HUES6 (cell line): ENCODE results near the gene CTDSP2.

ENCODE experiments used
- H3K27ac ChIP-seq: 2 replicates; pipeline ENCODE4 v1.7.0; 2013; ENCODE audit warnings: low read depth, mild to moderate bottlenecking, low read length, inconsistent platforms
- H3K27me3 ChIP-seq: 2 replicates; pipeline ENCODE4 v1.6.1; 2013; ENCODE audit warnings: low read length; ENCODE audit not compliant: control insufficient read depth, insufficient read depth
- H3K36me3 ChIP-seq: 2 replicates; pipeline ENCODE4 v1.6.1; 2013; ENCODE audit warnings: low read length; ENCODE audit not compliant: control insufficient read depth, insufficient read depth
- H3K4me1 ChIP-seq: 2 replicates; pipeline ENCODE4 v1.6.1; 2013; ENCODE audit warnings: low read length; ENCODE audit not compliant: control insufficient read depth, insufficient read depth
- H3K4me3 ChIP-seq: 2 replicates; pipeline ENCODE4 v1.5.1; 2013; ENCODE audit warnings: low read depth, low read length
- H3K9ac ChIP-seq: one replicate; pipeline ENCODE4 v1.6.1; 2013; ENCODE audit warnings: mild to moderate bottlenecking, low read length
- H3K9me3 ChIP-seq: 2 replicates; pipeline ENCODE4 v1.6.1; 2013; ENCODE audit warnings: low read depth, low read length; ENCODE audit not compliant: control insufficient read depth, insufficient read depth

The CTDSP2 gene

GRCh38 chr12:57793920-57794319, 52.6 kb downstream of the CTDSP2 start:
- no peak overlapping the region for H3K9ac ChIP-seq
- no peak overlapping the region for H3K27ac ChIP-seq
- H3K36me3 ChIP-seq = peaks cover 76% of the 10 kb centered on the region
- H3K27me3 ChIP-seq = no peaks in the 10 kb centered on the region
- no peaks in the 10 kb centered on the region for H3K9me3 ChIP-seq
- H3K4me3 ChIP-seq = no peak overlapping the region
- H3K4me1 ChIP-seq = no peaks in the 10 kb centered on the region

DNA sequence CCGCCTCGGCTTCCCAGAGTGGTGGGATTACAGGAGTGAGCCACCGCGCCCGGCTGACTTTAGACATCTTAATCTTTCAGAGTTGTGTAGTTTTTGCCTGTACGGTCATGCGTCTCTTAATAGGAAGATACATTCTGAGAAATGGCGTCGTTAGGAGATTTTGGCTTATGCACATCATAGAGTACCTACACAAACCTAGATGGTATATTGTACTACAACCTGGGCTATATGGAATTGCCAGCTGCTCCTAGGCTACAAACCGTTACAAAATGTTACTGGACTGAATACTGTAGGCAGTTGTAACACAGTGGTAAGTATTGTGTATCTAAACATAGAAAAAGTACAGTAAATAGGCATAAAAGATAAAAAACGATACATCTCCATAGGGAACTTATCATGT, 62.7 kb downstream of the CTDSP2 start:
- no peak overlapping the region for H3K27ac ChIP-seq
- H3K4me1 ChIP-seq = no peaks in the 10 kb centered on the region
- no peaks in the 10 kb centered on the region for H3K9me3 ChIP-seq
- H3K36me3 ChIP-seq = peaks cover 39% of the 10 kb centered on the region
- no peak overlapping the region for H3K9ac ChIP-seq
- H3K4me3 ChIP-seq = 0 out of 2 replicates have a peak overlapping the region, but pooled peaks have one; percentile 16
- no peaks in the 10 kb centered on the region for H3K27me3 ChIP-seq

- H3K4me3 ChIP-seq = peak overlapping the region; percentile 86
- H3K9ac ChIP-seq = peak overlapping the region; percentile 81
- no peak overlapping the region for H3K27ac ChIP-seq
- H3K36me3 ChIP-seq = peaks cover 36% of the 10 kb centered on the region
- no peaks in the 10 kb centered on the region for H3K9me3 ChIP-seq
- H3K4me1 ChIP-seq = no peaks in the 10 kb centered on the region
- H3K27me3 ChIP-seq = no peaks in the 10 kb centered on the region
These were observed 63.1 kb downstream of the CTDSP2 start for GRCh38 chr12:57783466-57783801.

DNA sequence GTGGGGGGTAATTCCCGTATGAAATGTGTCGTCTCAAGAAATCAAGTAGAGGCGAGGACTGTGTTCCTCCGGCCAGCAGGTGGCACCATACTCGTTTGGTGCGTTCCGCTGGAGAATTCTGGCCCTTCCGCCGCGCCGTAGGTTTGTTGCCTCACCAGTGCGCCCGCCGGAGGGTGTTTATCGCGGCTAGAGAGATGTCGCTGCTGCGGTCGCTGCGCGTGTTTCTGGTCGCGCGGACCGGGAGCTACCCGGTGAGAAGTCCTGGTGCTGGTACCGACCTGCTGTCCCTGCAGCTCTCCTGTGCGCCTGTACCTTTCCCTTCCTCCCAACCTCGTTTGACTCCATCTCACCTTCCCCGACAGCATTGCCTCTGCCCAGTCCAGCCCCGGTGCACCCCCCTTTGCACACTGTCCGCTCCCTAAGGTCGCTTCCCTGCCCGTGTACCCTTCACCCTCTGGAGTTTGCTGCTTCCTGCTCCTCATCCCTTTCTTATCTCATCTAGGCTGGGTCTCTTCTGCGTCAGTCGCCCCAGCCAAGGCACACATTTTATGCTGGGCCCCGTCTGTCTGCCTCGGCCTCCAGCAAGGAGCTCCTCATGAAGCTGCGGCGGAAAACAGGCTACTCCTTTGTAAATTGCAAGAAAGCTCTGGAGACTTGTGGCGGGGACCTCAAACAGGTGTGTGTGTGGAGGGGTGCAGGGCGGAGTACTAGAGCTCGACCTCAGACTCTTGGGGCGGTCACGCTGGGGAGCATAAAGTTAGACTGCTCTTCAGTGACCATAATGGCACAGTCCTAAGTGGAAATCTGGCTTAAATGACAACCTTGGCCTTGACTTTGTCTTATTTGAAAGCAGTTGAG, 63.7 kb downstream of the CTDSP2 start, which contains the start of gene TSFM:
Gene TSFM (plus strand): TSS at position 180 of the 858 bp plus-strand sequence. CDS start 15 bp downstream, at position 195.
- H3K4me3 ChIP-seq = peak within 1 kb of the TSS; percentile 86
- H3K9me3 ChIP-seq = no peaks in the 10 kb centered on the region
- H3K4me1 ChIP-seq = no peaks in the 10 kb centered on the region
- H3K9ac ChIP-seq = peak within 1 kb of the TSS; percentile 81
- no peaks in the 10 kb centered on the region for H3K27me3 ChIP-seq
- H3K27ac ChIP-seq = no peak within 1 kb of the TSS
- peaks cover 32% of the 10 kb centered on the region for H3K36me3 ChIP-seq

- Histone ChIP-seq H3K9me3 (no peaks in the 10 kb centered on the region), H3K27me3 (no peaks in the 10 kb centered on the region), H3K4me3 (peak overlapping the region; percentile 86; the same call in 1 of the 2 replicates), H3K4me1 (no peaks in the 10 kb centered on the region), H3K27ac (no peak overlapping the region), H3K9ac (no peak overlapping the region), H3K36me3 (peaks cover 27% of the 10 kb centered on the region)
These were observed 64.3 kb downstream of the CTDSP2 start for GRCh38 chr12:57782243-57782607.

GRCh38 chr12:57781801-57782200, 64.7 kb downstream of the CTDSP2 start:
- no peaks in the 10 kb centered on the region for H3K9me3 ChIP-seq
- H3K9ac ChIP-seq = no peak overlapping the region
- no peaks in the 10 kb centered on the region for H3K27me3 ChIP-seq
- H3K27ac ChIP-seq = no peak overlapping the region
- no peak overlapping the region for H3K4me3 ChIP-seq
- H3K36me3 ChIP-seq = peaks cover 22% of the 10 kb centered on the region
- no peaks in the 10 kb centered on the region for H3K4me1 ChIP-seq

GRCh38 chr12:57781244-57781643, 65.3 kb downstream of the CTDSP2 start:
- H3K9ac ChIP-seq = no peak overlapping the region
- H3K4me1 ChIP-seq = no peaks in the 10 kb centered on the region
- no peak overlapping the region for H3K4me3 ChIP-seq
- H3K36me3 ChIP-seq = peaks cover 17% of the 10 kb centered on the region
- no peak overlapping the region for H3K27ac ChIP-seq
- no peaks in the 10 kb centered on the region for H3K9me3 ChIP-seq
- H3K27me3 ChIP-seq = no peaks in the 10 kb centered on the region

GRCh38 chr12:57780284-57780897, 66.1 kb downstream of the CTDSP2 start:
- no peak overlapping the region for H3K4me3 ChIP-seq
- no peak overlapping the region for H3K9ac ChIP-seq
- H3K36me3 ChIP-seq = peaks cover 8% of the 10 kb centered on the region
- no peaks in the 10 kb centered on the region for H3K27me3 ChIP-seq
- H3K4me1 ChIP-seq = no peaks in the 10 kb centered on the region
- no peak overlapping the region for H3K27ac ChIP-seq
- no peaks in the 10 kb centered on the region for H3K9me3 ChIP-seq

GRCh38 chr12:57779736-57780135, 66.8 kb downstream of the CTDSP2 start:
- peaks cover 5% of the 10 kb centered on the region; the same call in 1 of the 2 replicates for H3K36me3 ChIP-seq
- H3K4me3 ChIP-seq = no peak overlapping the region
- no peak overlapping the region for H3K9ac ChIP-seq
- H3K27ac ChIP-seq = no peak overlapping the region
- no peaks in the 10 kb centered on the region for H3K9me3 ChIP-seq
- no peaks in the 10 kb centered on the region for H3K27me3 ChIP-seq
- H3K4me1 ChIP-seq = no peaks in the 10 kb centered on the region

DNA sequence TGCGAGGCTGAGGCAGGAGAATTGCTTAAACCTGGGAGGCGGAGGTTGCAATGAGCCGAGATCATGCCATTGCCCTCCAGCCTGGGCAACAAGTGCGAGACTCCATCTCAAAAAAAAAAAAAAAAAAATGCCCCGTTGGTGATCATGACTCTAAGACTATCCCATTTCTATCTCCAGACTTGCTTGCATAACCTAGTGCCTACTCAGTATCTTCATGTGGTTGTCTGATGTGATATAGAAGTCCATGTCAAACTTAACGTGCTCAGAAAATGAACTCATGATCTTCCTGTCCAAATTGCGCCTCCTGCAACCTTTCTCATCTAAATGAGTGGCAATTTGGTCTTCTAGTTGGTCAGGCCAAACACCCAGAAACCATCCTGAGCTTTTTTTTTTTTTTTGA, 68.6 kb downstream of the CTDSP2 start:
- H3K9ac ChIP-seq = no peak overlapping the region
- no peaks in the 10 kb centered on the region for H3K36me3 ChIP-seq
- H3K4me3 ChIP-seq = no peak overlapping the region
- H3K27ac ChIP-seq = no peak overlapping the region
- no peaks in the 10 kb centered on the region for H3K27me3 ChIP-seq
- H3K4me1 ChIP-seq = no peaks in the 10 kb centered on the region
- no peaks in the 10 kb centered on the region for H3K9me3 ChIP-seq

DNA sequence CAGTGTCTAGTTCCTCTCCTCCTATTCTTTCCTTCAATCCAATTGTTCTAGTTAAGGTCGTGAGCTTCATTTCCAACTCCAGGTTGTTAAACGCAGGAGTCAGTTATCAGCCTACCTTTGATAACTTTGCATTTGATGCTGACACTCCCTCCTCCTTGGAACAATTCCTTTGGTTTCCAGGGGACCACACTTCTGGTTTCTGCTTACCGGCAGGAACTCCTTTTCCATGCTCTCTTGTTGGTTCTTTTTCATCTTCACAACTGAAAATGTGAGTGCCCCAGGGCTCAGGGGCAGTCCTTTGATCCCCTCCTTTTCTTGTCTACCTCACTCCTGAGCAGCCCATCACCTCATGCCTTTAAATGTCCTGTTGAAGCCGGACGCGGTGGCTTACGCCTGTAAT, 69.2 kb downstream of the CTDSP2 start:
- Histone ChIP-seq H3K27ac (no peak overlapping the region), H3K4me3 (no peak overlapping the region), H3K27me3 (no peaks in the 10 kb centered on the region), H3K9ac (peak overlapping the region; percentile 8), H3K9me3 (no peaks in the 10 kb centered on the region), H3K36me3 (no peaks in the 10 kb centered on the region), H3K4me1 (no peaks in the 10 kb centered on the region)
